Heart left ventricle (tissue), 13 donors: ENCODE data around the gene ADPRHL1.

Experiments
- POLR2A ChIP-seq, 2 donors: fragments of 450-650 bp; IDR thresholded peaks; one replicate each; pipeline ENCODE4 v1.6.1; 2017; ENCODE audit warnings: antibody characterized with exemption in 2 of 2, mild to moderate bottlenecking in 2 of 2, moderate library complexity in 2 of 2
- TF ChIP-seq, protein P1 (sequence below), 12 donors: fragments of 200-600 bp; sonication (generic) in 4 of 12; IDR thresholded peaks; one replicate each; pipeline versions ENCODE4 v1.5.0 to v1.8.0; 2018 to 2022; ENCODE audit warnings: antibody characterized with exemption in 12 of 12, mild to moderate bottlenecking in 5 of 12
- donor health status: ischemic (EF 13 %, LVEDD 7.1; RV severe dilation, severe dysfunction).
- donor health status: DM: no; HTN: yes; CAD: no.
- donor health status: DM: no; HTN: no; CAD: no.
- donor health status: ischemic (EF 25% LVEDD 6.9; RV normal size, moderate dysfunction).
- donor health status: ischemic (EF 25% LVEDD 5.7; RV mildly dilated, moderate dysfunction).
- donor health status: ischemic (EF 35%, LVEDD 5.7; RV mildly dilated, moderate dysfunction).
- donor health status: nonischemic (EF 11% LVEDD 7.7; RV severe dilation, severe dysfunction).
- donor health status: DM: yes; HTN: yes; CAD: no.
- donor health status: PGD.
- donor health status: ischemic (EF 29% LVEDD 5.4; RV normal size, mild dysfunction).
- donor health status: nonischemic (EF 23%, LVEDD 6.1; RV moderate dilation, normal function).

DNA sequence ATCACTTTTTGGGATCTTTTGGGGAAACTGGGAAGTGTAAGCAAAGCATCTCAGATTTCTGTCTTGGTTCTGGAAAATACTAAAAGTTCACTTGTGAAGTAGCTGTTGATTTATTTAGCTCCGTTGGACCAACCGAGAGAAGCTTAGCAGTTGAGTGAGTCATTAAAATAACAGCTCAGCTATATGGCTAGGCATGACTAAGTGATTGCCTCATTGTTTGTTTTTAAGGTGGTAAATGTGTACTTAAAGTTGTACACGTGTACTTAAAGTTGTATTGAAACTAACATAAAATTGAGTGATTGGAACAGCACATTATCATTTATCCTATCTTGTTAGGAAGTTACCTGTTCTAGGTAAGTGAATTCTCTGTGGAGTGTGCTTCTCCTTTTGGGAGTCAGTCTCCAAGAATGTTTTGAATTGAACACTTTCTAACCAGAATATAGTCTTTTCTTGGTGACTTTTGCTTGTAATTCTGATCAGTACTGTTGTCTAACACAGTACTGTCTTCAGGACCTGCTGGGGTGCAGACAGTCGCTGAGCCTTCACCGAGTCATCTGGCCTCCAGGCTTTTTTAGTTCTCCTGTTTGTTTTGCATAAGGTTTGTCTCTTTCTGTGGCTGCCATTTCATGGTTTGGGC lies 40.1 kb upstream of the ADPRHL1 start:
- TF ChIP-seq, protein P1, sequence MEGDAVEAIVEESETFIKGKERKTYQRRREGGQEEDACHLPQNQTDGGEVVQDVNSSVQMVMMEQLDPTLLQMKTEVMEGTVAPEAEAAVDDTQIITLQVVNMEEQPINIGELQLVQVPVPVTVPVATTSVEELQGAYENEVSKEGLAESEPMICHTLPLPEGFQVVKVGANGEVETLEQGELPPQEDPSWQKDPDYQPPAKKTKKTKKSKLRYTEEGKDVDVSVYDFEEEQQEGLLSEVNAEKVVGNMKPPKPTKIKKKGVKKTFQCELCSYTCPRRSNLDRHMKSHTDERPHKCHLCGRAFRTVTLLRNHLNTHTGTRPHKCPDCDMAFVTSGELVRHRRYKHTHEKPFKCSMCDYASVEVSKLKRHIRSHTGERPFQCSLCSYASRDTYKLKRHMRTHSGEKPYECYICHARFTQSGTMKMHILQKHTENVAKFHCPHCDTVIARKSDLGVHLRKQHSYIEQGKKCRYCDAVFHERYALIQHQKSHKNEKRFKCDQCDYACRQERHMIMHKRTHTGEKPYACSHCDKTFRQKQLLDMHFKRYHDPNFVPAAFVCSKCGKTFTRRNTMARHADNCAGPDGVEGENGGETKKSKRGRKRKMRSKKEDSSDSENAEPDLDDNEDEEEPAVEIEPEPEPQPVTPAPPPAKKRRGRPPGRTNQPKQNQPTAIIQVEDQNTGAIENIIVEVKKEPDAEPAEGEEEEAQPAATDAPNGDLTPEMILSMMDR (IDR thresholded peaks at IDR 0.05): no peak
- TF ChIP-seq POLR2A (IDR thresholded peaks at IDR 0.05): no peak
